H1 (cell line): ENCODE results near the gene CARD11. TPM values are rescaled to one million over a fixed set of nuclear protein-coding genes. Genes with fewer than 3 reads are reported as not detected.

Experiments
- CTCF ChIA-PET: fragments of 300-600 bp; sonication (Branson Sonifier 250); formaldehyde crosslinking; loops from one replicate; lab custom pipeline; 2021; ENCODE audit not compliant: partially characterized antibody; lab: Charles Lee
- POLR2A ChIA-PET: fragments of 300-600 bp; sonication (Branson Sonifier 250); formaldehyde crosslinking; loops from one replicate; lab custom pipeline; 2021; ENCODE audit warnings: inconsistent platforms; ENCODE audit not compliant: partially characterized antibody; lab: Charles Lee
- DNase-seq, 2 experiments: peaks; one replicate each; pipeline versions ENCODE4 v3.0.0 to v3.0.0-alpha.2; 2010 to 2022; ENCODE audit warnings: low spot score in 2 of 2, low read depth in 1 of 2, mixed read lengths in 1 of 2
- FAIRE-seq: peaks from 2 replicates; lab custom pipeline; 2011; peaks lifted over from hg19 to GRCh38; lab: Jason Lieb, UNC
- H2AFZ ChIP-seq: 2 replicates; pipeline ENCODE4 v1.8.1; 2012; ENCODE audit warnings: low read length, inconsistent platforms
- H2AK5ac ChIP-seq: 2 replicates; pipeline ENCODE4 v1.6.1; 2013; ENCODE audit warnings: low read depth, low read length
- H2BK120ac ChIP-seq: replicated peaks from 2 replicates; pipeline ENCODE3; 2013; ENCODE audit warnings: low read depth, low read length, inconsistent platforms
- H2BK12ac ChIP-seq: 2 replicates; pipeline ENCODE4 v1.6.1; 2013; ENCODE audit warnings: low read depth, low read length
- H2BK15ac ChIP-seq: 2 replicates; pipeline ENCODE4 v1.6.1; 2013; ENCODE audit warnings: low read length
- H2BK20ac ChIP-seq: 2 replicates; pipeline ENCODE4 v1.6.1; 2013; ENCODE audit warnings: low read length
- H2BK5ac ChIP-seq: 2 replicates; pipeline ENCODE4 v1.6.1; 2013; ENCODE audit warnings: low read depth, low read length
- H3K14ac ChIP-seq: 2 replicates; pipeline ENCODE4 v1.6.1; 2013; ENCODE audit warnings: inconsistent platforms; ENCODE audit not compliant: insufficient read length
- H3K18ac ChIP-seq: 2 replicates; pipeline ENCODE4 v1.6.1; 2013; ENCODE audit warnings: low read length; ENCODE audit errors: extremely low read depth
- H3K23ac ChIP-seq: 2 replicates; pipeline ENCODE4 v1.6.1; 2013; ENCODE audit warnings: inconsistent platforms; ENCODE audit not compliant: insufficient read length
- H3K23me2 ChIP-seq: 2 replicates; pipeline ENCODE4 v1.6.1; 2013; ENCODE audit warnings: low read depth, low read length
- H3K27ac ChIP-seq: 2 replicates; pipeline ENCODE4 v1.6.1; 2011; ENCODE audit warnings: low read depth, low read length, inconsistent platforms
- H3K27me3 ChIP-seq, 4 experiments: replicated peaks in 1 of 4; 1 replicate in 1 of 4; 2 replicates in 3 of 4; pipeline versions ENCODE4 v1.6.1 to v1.8.1; 2011 to 2013; ENCODE audit warnings: low read length in 3 of 4, mild to moderate bottlenecking in 3 of 4, inconsistent platforms in 2 of 4, mixed read lengths in 2 of 4, moderate library complexity in 1 of 4; ENCODE audit not compliant: control insufficient read depth in 3 of 4, insufficient read depth in 3 of 4; ENCODE audit errors: extremely low read depth in 1 of 4
- H3K36me3 ChIP-seq, 4 experiments: 2 replicates each; pipeline versions ENCODE4 v1.6.1 to v1.8.1; 2011 to 2013; ENCODE audit warnings: mild to moderate bottlenecking in 4 of 4, low read length in 3 of 4, moderate library complexity in 2 of 4, control low read depth in 1 of 4, inconsistent platforms in 1 of 4; ENCODE audit not compliant: insufficient read depth in 4 of 4, control insufficient read depth in 2 of 4
- H3K4ac ChIP-seq: replicated peaks from 2 replicates; pipeline ENCODE3; 2013; ENCODE audit warnings: low read length, low read depth, mixed read lengths, inconsistent platforms; ENCODE audit not compliant: insufficient read length
- H3K4me1 ChIP-seq, 4 experiments: replicated peaks in 1 of 4; 1 replicate in 1 of 4; 2 replicates in 3 of 4; pipeline versions ENCODE4 v1.6.1 to v1.8.1; 2011 to 2013; ENCODE audit warnings: low read length in 3 of 4, inconsistent platforms in 2 of 4, mixed read lengths in 1 of 4; ENCODE audit not compliant: insufficient read depth in 4 of 4, control insufficient read depth in 3 of 4
- H3K4me2 ChIP-seq, 2 experiments: 2 replicates each; pipeline versions ENCODE4 v1.6.1 to v1.8.1; 2011 to 2013; ENCODE audit warnings: low read depth in 2 of 2, low read length in 2 of 2, control low read depth in 1 of 2, inconsistent platforms in 1 of 2, mild to moderate bottlenecking in 1 of 2; ENCODE audit not compliant: insufficient read depth in 1 of 2
- H3K4me3 ChIP-seq, 4 experiments: fragments of 200-600, 300-600 bp in 1 of 4; sonication (generic), shearing (Covaris generic), sonication (Bioruptor Twin) in 1 of 4; 2 replicates each; pipeline versions ENCODE4 v1.5.1 to v1.8.1; 2011 to 2016; ENCODE audit warnings: low read length in 4 of 4, low read depth in 3 of 4, control low read depth in 2 of 4, inconsistent platforms in 2 of 4, mild to moderate bottlenecking in 2 of 4, mixed read lengths in 1 of 4, moderate library complexity in 1 of 4; ENCODE audit not compliant: insufficient read depth in 2 of 4; ENCODE audit errors: extremely low read depth in 1 of 4
- H3K56ac ChIP-seq: replicated peaks from 2 replicates; pipeline ENCODE3; 2013; ENCODE audit warnings: low read depth, mild to moderate bottlenecking, mixed read lengths, low read length, inconsistent platforms; ENCODE audit not compliant: insufficient read length
- H3K79me1 ChIP-seq: 2 replicates; pipeline ENCODE4 v1.6.1; 2013; ENCODE audit warnings: low read depth, low read length, control low read depth
- H3K79me2 ChIP-seq, 2 experiments: 2 replicates each; pipeline versions ENCODE4 v1.6.1 to v1.8.1; 2012 to 2013; ENCODE audit warnings: low read length in 2 of 2, mild to moderate bottlenecking in 2 of 2, inconsistent platforms in 1 of 2; ENCODE audit not compliant: insufficient read depth in 2 of 2, control insufficient read depth in 1 of 2
- H3K9ac ChIP-seq, 4 experiments: replicated peaks in 1 of 4; 1 replicate in 1 of 4; 2 replicates in 3 of 4; pipeline versions ENCODE4 v1.6.1 to v1.8.1; 2011 to 2013; ENCODE audit warnings: low read depth in 3 of 4, low read length in 3 of 4, control low read depth in 2 of 4, mild to moderate bottlenecking in 2 of 4, moderate library complexity in 2 of 4, inconsistent platforms in 1 of 4; ENCODE audit errors: extremely low read depth in 1 of 4
- H3K9me3 ChIP-seq, 2 experiments: 2 replicates each; pipeline versions ENCODE4 v1.6.1 to v1.8.1; 2012 to 2013; ENCODE audit warnings: mild to moderate bottlenecking in 2 of 2, moderate library complexity in 2 of 2, control low read depth in 1 of 2, inconsistent platforms in 1 of 2, low read depth in 1 of 2, low read length in 1 of 2, mixed read lengths in 1 of 2; ENCODE audit not compliant: insufficient read depth in 2 of 2
- H4K20me1 ChIP-seq, 2 experiments: replicated peaks in 1 of 2; 2 replicates each; pipeline versions ENCODE3 to v1.8.1; 2011 to 2013; ENCODE audit warnings: inconsistent platforms in 2 of 2, low read length in 2 of 2, mild to moderate bottlenecking in 1 of 2; ENCODE audit not compliant: insufficient read depth in 2 of 2, control insufficient read depth in 1 of 2
- H4K5ac ChIP-seq: 2 replicates; pipeline ENCODE4 v1.6.1; 2013; ENCODE audit warnings: low read length, low read depth, mixed read lengths, inconsistent platforms; ENCODE audit not compliant: insufficient read length
- H4K8ac ChIP-seq: 2 replicates; pipeline ENCODE4 v1.8.0; 2013; ENCODE audit warnings: mild to moderate bottlenecking, moderate library complexity, low read length, inconsistent platforms; ENCODE audit not compliant: insufficient read depth; ENCODE audit errors: extremely low read depth
- H4K91ac ChIP-seq: replicated peaks from 2 replicates; pipeline ENCODE3; 2013; ENCODE audit warnings: low read length, mixed read lengths, inconsistent platforms; ENCODE audit not compliant: insufficient read length
- EP300 ChIP-seq, 2 experiments: IDR thresholded peaks; 1 replicate in 1 of 2; 2 replicates in 1 of 2; pipeline ENCODE4 v1.6.1; 2011 to 2012; ENCODE audit warnings: low read depth in 2 of 2, low read length in 2 of 2, mild to moderate bottlenecking in 2 of 2, borderline replicate concordance in 1 of 2, inconsistent platforms in 1 of 2, moderate library complexity in 1 of 2
- GTF2F1 ChIP-seq: IDR thresholded peaks from 2 replicates; pipeline ENCODE4 v1.6.1; 2012; ENCODE audit warnings: low read depth, low read length, improper control_type of control experiment, borderline replicate concordance
- JUN ChIP-seq: IDR thresholded peaks from 2 replicates; pipeline ENCODE4 v1.6.1; 2011; ENCODE audit warnings: low read depth, mild to moderate bottlenecking, improper control_type of control experiment, low read length
- JUND ChIP-seq: IDR thresholded peaks from 2 replicates; pipeline ENCODE4 v1.6.1; 2011; ENCODE audit warnings: mild to moderate bottlenecking, improper control_type of control experiment, low read length
- KDM5A ChIP-seq: fragments of 200-600 bp; IDR thresholded peaks from 2 replicates; pipeline ENCODE4 v1.7.1; 2012; ENCODE audit warnings: mild to moderate bottlenecking, low read length, inconsistent platforms, mixed read lengths
- POLR2A ChIP-seq, 2 experiments: IDR thresholded peaks; 1 replicate in 1 of 2; 2 replicates in 1 of 2; pipeline ENCODE4 v1.6.1; 2011; ENCODE audit warnings: low read depth in 2 of 2, low read length in 2 of 2, mild to moderate bottlenecking in 2 of 2; ENCODE audit errors: control extremely low read depth in 1 of 2
- SP1 ChIP-seq: IDR thresholded peaks from 2 replicates; pipeline ENCODE4 v1.6.1; 2011; ENCODE audit warnings: low read depth, low read length
- SRF ChIP-seq: IDR thresholded peaks from 2 replicates; pipeline ENCODE4 v1.6.1; 2011; ENCODE audit warnings: mild to moderate bottlenecking, low read depth, low read length, moderate library complexity
- TAF7 ChIP-seq: optimal IDR thresholded peaks from 2 replicates; pipeline ENCODE3; 2011; ENCODE audit warnings: low read depth, mild to moderate bottlenecking, inconsistent platforms, low read length, moderate library complexity, borderline replicate concordance
- ZNF274 ChIP-seq: IDR thresholded peaks from 2 replicates; pipeline ENCODE4 v1.7.0; 2012; ENCODE audit warnings: low read length, borderline replicate concordance; ENCODE audit errors: extremely low read depth
- WGBS, 2 experiments: shearing (Covaris generic) in 1 of 2; methylation state at CpG; one replicate each; pipeline versions ENCODE4 v1.1.6 to v1.1.7; 2013 to 2015; ENCODE audit warnings: low lambda C conversion rate in 2 of 2, mixed read lengths in 2 of 2, inconsistent platforms in 1 of 2, low coverage in 1 of 2, missing lambda C conversion rate in 1 of 2; ENCODE audit not compliant: insufficient replicate concordance in 2 of 2, insufficient coverage in 1 of 2, insufficient read length in 1 of 2; ENCODE audit errors: extremely low coverage in 1 of 2, missing lambda C conversion rate in 1 of 2; 5-methylcytosine and 5-hydroxymethylcytosine counted together
- polyA plus RNA-seq, 7 experiments: library from polyadenylated mRNA; depleted of rRNA in 3 of 7; stranded (reverse) in 5 of 7; unstranded in 2 of 7; fragments of >200 nt in 5 of 7; fragments of 200-250 nt in 2 of 7; gene quantifications; 1 replicate in 5 of 7; 2 replicates in 1 of 7; 4 replicates in 1 of 7; pipeline versions ENCODE4 v1.2.1 to v1.2.3, GENCODE V29; 2011 to 2013; ENCODE audit warnings: missing spikeins in 2 of 7, mixed read lengths in 2 of 7
- total RNA-seq: library from RNA; stranded (reverse); fragmentation: NEBNext Ultra II Directional; extraction: Animal tissue kit (Norgen Biotek cat#: 25700); gene quantifications from 2 replicates; pipeline ENCODE4 v1.2.1, GENCODE V29; 2021
- TF ChIP-seq, protein P1 (sequence below): IDR thresholded peaks from 2 replicates; pipeline ENCODE4 v1.6.1; 2011; ENCODE audit warnings: low read depth, mild to moderate bottlenecking, low read length; ENCODE audit not compliant: insufficient read depth
- TF ChIP-seq, protein P2 (sequence below): IDR thresholded peaks from 2 replicates; pipeline ENCODE4 v1.6.1; 2012; ENCODE audit warnings: inconsistent platforms
- TF ChIP-seq, protein P3 (sequence below): IDR thresholded peaks from 2 replicates; pipeline ENCODE4 v1.6.1; 2012; ENCODE audit warnings: inconsistent platforms

Gene CARD11
- total and polyA plus RNA-seq, 2 of the 8 experiments (the other 6 are each of a cell fraction or from before 2014, with no cell fraction given): 12.6 to 29.8 TPM

DNA sequence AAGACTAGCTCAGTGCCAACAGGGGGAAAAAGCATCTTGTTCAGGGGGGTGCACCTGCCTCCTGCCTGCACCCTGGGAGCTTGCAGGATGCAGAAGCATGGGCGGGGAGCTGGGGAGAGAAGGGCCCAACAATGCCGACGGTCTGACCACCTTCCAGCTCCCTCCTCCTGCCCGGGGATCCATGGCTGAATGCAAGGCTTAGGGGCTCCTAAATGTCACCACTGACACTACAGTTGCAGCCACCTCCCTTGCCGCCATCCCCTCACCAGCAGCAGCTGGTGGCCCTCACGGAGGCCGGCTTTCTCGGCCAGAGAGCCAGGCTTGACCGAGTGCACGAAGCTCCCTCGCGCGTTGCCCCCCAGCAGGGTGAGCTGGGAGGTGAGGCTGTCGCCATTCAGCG lies 120.8 kb downstream of the CARD11 start:
- Histone ChIP-seq H3K56ac (no peak overlapping the region), H3K18ac (no peak overlapping the region), H3K14ac (no peak overlapping the region), H2BK5ac (no peak overlapping the region), H3K36me3 (no peaks in the 10 kb centered on the region), H2BK120ac (no peak overlapping the region), H4K20me1 (peaks cover 1 to 2% of the 10 kb centered on the region in 2 experiments), H2BK12ac (no peak overlapping the region), H4K5ac (no peak overlapping the region), H3K4me1 (no peaks in the 10 kb centered on the region; a peak in 1 of 7 replicates), H3K9ac (no peak overlapping the region), H3K4me2 (no peak overlapping the region), H2AK5ac (no peak overlapping the region), H4K91ac (no peak overlapping the region), H3K27me3 (no peaks in the 10 kb centered on the region; a peak in 1 of 7 replicates), H3K23ac (no peak overlapping the region), H3K23me2 (no peaks in the 10 kb centered on the region; the same call in 1 of the 2 replicates), H3K4ac (no peak overlapping the region), H2BK20ac (no peak overlapping the region), H4K8ac (no peak overlapping the region; the same call in 1 of the 2 replicates), H3K79me2 (no peaks in the 10 kb centered on the region), H3K27ac (no peak overlapping the region), H3K4me3 (no peak overlapping the region), H3K9me3 (no peaks in the 10 kb centered on the region), H3K79me1 (no peaks in the 10 kb centered on the region), H2AFZ (no peak overlapping the region), H2BK15ac (no peak overlapping the region)
- 93% methylated on average over 9 of the region's 15 CpGs; no CpG with 5 or more reads in 1 of the 2 experiments for WGBS, 2 experiments
- FAIRE-seq (no peak), DNase-seq (no peak)
- ChIA-PET CTCF (interaction anchor here (0.5 to 4.7 kb wide), 23 partner anchors 11 to 502 kb away, joined by 3 to 29 read pairs (median 6); no protein-coding TSS in a partner anchor), POLR2A (interaction anchor here (1.5 kb wide), 1 partner anchor 52 kb away, joined by 3 read pairs; no protein-coding TSS in a partner anchor)
- TF ChIP-seq POLR2A (IDR thresholded peaks at IDR 0.05; ENCODE audit: control extremely low read depth in 1 of 2, low read depth in 2 of 2, low read length in 2 of 2) (no peak), TAF7 (no peak), KDM5A (no peak), SP1 (no peak), ZNF274 (no peak), JUND (no peak), JUN (no peak), SRF (no peak), GTF2F1 (no peak), EP300 (IDR thresholded peaks at IDR 0.05; ENCODE audit: borderline replicate concordance in 1 of 2, low read depth in 2 of 2, low read length in 2 of 2) (no peak)
- TF ChIP-seq, protein P1, sequence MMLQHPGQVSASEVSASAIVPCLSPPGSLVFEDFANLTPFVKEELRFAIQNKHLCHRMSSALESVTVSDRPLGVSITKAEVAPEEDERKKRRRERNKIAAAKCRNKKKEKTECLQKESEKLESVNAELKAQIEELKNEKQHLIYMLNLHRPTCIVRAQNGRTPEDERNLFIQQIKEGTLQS: no peak
- TF ChIP-seq, protein P2, sequence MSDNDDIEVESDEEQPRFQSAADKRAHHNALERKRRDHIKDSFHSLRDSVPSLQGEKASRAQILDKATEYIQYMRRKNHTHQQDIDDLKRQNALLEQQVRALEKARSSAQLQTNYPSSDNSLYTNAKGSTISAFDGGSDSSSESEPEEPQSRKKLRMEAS: no peak
- TF ChIP-seq, protein P3, sequence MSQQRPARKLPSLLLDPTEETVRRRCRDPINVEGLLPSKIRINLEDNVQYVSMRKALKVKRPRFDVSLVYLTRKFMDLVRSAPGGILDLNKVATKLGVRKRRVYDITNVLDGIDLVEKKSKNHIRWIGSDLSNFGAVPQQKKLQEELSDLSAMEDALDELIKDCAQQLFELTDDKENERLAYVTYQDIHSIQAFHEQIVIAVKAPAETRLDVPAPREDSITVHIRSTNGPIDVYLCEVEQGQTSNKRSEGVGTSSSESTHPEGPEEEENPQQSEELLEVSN: no peak
